NCI-H146 (cell line): ENCODE results near the gene ERC2.

ENCODE experiments used
- DNase-seq: peaks from one replicate; lab custom pipeline; 2025; lab: John Stamatoyannopoulos, UW

Gene ERC2

DNA sequence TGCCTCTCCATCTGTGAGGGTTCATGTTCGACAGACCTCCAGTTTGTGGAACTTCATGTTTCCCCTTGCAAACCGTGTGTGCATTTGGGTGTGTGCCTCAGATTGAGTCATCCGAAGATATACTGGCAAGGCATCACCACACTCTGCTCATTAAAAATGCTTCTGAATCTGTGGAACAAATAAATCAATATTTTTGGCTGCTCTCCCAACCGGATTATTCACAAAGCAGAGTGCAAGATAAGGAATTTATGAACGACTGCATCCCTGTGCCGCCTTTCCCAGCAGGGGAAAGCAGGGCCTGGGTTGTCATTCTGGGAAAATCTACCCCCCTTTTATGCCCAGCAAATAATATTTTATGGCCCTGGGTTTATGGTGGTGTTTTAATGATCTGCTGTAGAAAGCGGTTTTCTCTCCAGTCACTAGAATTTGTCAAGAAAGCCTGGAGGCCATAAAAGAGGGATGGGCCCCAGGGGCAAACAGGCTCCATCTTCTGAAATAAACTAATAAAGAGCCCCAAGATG, 976.9 kb downstream of the ERC2 start:
- DNase-seq = no peak

DNA sequence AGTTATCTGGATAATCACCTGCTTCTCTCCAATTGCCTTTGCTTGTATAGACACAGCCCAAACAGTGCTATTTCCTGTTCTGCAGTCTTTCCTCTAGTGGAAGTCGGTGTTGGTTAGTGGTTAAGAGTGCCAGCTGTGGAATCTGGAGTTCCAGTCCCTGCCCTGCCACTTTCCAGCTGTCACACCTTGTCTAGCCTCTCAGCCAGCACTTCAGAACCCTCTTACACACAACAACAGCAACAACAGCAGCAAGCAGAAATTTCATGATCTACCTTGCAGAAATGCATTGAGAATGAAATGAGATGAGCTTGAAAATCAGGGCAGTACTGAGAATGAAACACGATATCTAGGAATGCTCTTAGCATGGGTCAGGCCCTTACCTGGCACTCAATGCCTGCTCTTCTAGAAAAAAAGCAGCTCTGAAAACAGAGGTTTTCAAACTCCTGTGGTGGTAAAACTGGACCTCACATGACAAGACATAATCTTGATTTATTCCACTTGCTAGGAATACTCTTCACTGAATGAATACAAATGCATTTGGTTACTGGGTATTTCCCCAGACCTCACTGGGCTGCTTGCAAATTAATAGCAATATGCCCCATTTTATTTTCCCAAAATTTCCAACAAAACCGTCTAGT, 977.9 kb downstream of the ERC2 start:
- DNase-seq = no peak

DNA sequence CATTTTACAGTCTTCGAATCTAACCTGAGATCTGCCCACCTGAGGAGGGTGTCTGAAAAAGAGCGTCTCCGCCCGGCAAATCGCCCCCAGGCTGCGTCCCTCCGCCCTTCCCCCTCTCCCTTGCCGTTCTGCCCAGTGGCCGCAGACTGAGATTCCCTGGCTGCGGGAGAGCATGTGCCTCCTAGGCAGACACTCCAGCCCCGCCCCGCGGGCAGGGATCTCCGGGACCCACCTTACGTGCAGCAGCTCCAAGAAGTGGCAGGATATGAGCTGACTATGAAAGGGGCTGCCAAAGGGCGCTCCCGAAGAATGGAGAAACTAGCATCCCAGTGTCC, 978.5 kb downstream of the ERC2 start:
- DNase-seq = peak; percentile 29

DNA sequence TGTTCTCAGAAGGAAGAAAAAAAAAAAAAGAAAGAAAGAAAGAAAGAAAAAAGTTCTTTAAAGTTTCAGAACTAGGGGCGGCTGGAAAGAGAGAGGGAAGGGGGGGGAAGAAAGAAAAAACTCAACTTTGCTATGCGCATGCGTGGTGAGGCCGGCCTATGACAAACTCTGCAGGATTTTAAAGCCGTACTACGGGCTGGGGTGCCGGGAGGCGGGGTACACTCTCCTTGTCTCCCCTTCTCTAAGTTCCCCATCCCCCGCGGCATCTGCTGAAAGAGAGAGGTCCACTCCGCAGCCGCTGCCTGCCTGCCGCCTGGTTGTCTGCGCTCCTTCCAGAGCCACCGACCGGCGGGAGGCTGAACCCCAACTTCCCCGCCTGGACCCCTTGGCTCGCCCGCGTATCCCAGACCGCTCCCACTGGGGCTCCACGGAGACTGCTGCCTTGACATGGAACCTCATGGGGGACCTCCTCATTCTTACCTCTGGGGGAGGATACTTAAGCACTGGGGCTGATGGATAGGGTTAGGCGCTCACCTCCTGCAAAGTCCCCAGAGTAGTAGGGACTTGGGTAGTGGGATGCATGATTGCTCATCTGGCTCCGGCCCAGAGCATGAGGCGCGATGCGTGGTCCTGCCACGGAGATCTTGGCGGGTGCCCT, 979.7 kb downstream of the ERC2 start:
- DNase-seq = no peak

DNA sequence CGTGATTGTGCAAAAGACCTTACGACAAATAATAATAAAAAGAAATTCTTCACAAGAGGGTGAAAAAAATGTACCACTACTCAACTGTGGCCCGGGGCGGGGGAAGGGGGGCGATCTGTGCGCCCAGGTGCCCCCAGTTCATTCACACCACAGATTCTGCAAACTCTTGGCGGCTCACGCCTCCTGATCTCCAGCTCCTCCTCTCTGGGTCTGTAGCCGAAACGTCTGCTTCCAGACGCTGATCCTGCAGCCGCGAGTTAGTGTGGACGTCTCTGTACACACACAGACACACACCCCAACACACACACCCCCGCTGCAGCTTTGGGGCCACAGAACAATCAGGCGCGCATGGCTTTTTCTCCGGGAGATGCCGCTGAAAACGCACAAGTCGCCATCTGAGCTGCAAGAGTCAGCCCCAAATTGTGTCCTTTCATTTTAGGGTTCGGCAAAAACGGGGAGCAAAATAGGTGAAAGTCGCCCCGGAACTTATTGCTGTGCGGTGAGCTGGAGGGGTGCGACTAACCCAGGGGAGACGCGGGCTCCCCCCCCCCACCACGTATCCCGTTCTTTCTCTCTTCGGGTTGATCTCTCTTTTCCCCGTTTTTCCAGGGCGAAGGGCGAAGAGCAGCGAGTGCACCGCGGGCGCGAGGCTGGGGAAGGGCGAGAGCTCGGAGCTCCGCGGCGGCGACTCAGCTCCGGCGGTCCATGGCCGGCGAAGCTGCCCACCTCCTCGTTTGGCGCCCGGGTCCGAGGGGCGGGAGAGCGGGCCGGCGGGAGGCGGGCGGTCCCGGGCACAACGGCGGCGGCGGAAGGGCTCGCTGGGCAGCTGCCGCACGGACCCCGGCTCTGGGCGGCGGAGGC, 980.7 kb downstream of the ERC2 start:
- peak; percentile 54 for DNase-seq

DNA sequence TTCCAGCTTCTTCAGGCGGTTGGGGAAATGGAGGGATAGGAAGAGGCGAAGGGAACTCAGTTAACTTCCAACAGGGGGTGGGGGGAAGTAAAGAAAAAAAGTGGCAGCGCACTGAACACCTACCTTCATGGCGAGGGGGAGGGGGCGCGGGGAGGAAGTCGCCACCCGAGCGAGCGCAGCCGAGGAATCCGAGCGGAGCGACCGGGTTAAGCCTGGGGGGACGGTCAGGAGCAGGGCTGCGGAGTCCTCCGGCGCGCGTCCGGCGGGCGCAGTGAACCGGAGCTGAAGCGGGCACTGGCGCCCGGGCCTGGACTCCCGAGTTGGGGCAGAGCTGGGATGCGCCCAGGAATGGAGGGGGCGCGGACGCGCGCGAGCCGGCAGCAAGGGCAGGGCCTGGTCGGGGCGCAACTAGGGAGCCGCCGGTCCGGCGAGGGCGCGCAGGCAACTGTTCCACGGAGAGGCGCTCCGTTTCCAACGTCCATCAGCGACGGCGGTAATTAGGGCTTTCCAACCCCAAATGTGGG, 981.3 kb downstream of the ERC2 start, which contains the start of gene WNT5A:
Gene WNT5A, minus strand, starts transcription at position 450 of the 524 bp plus-strand sequence. Its CDS starts 321 bp downstream, at position 129.
- peak; percentile 55 for DNase-seq

DNA sequence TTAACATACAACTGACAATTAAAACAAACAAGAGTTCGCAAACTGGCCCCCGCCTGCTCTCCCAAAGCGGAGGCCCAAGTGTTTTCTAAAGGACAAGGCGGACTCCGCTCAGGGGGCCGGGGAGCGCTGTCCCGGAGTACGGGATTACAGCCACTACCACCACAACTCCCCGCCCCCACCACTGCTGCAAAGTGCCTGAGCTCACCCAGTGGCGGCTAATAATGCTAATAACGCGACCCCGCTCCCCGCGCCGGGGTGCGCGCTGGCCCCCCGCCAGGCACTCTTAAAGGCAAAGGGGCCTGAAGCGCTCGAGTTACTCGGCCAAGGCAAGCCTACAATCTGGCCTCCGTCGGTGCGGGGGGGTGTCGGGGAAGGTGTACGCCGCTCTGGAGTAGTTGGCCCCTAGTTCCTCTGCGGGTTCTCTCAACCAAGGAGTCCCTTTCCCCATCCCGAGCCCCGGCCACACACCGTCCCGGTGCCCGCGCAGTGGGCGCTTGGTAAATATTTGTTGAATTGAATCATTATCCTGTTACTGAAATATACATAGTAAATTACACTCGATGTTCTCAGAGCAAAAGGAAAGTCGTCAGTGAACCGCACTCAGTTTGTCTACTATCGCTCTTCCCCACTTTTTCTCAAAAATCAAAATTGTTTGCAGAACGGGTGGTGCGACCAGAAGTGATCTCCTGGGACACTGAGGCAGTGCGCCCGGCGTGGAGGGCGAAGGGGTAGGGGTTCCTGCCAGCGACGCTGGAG, 982.0 kb downstream of the ERC2 start:
- peak; percentile 38 for DNase-seq

DNA sequence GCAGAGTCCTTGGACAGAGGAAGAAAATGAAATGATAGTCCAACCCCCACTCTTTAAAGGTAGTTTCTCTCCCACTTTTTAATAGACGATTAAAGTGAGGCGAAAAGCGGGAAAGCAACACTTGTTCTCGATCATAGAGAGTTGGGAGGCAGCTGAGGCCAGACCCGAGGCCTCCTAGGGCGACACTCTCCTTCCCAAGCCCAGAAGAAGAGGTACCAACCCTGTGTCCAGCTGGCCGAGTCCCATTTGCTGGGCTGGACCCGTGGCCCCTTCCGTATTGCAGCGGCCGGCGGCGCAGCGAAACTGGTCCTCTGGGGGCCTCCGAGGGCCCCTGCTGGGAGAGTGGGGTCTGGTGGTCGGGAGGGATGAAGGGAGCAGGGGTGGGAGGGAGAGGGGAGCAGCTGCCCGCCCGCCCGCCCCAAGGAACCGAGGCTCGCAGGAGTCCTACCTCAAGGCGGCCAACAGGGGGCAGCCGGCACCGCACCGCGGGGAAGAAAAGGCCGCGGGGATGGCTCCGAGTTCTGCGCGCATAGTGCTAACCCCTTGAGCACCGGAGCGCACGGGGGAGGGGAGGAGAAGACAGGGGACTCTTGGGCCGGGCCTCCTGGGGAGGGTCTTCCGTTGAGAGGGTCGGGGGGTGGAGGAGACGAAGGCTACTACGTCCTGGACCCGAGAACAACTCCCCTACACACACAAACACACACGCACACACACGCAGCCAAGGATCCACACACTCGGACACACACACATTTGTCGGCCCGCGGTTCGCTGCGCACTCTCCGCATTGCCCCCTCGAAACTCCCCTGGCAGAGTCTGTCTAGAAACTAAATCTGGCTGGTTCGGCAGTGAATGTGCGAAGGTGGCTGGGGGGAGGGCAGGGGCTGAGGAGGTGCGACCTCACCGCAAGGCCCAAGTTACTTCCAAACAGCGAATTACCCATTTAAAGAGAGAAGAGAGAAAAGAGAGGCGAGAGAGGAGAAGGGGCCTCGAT, 983.2 kb downstream of the ERC2 start:
- peak; percentile 67 for DNase-seq

DNA sequence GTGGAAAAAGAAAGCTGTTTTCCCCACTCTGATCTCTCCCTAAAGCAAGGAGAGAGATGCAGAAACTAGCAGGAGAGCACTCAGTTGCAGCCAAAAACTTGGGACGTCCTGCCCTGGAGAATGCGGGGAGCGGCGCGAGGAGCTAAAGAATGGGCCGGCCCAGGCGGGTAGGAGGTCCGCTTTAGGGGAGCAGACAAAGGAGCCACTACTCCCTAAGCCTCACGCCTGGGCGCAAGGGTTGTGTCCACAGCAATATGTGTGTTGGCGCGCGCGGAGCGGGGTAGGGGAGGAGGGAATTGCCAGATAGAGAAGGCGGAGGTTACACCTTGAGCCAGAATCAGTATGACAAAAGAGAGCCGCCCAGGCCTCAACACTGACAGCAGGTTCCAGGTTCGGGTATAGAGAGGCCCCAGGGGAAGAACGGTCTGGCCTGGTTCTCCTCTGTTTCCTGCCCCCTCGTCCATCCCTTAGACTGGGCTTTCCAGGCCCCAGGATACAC, 984.0 kb downstream of the ERC2 start:
- DNase-seq = no peak

DNA sequence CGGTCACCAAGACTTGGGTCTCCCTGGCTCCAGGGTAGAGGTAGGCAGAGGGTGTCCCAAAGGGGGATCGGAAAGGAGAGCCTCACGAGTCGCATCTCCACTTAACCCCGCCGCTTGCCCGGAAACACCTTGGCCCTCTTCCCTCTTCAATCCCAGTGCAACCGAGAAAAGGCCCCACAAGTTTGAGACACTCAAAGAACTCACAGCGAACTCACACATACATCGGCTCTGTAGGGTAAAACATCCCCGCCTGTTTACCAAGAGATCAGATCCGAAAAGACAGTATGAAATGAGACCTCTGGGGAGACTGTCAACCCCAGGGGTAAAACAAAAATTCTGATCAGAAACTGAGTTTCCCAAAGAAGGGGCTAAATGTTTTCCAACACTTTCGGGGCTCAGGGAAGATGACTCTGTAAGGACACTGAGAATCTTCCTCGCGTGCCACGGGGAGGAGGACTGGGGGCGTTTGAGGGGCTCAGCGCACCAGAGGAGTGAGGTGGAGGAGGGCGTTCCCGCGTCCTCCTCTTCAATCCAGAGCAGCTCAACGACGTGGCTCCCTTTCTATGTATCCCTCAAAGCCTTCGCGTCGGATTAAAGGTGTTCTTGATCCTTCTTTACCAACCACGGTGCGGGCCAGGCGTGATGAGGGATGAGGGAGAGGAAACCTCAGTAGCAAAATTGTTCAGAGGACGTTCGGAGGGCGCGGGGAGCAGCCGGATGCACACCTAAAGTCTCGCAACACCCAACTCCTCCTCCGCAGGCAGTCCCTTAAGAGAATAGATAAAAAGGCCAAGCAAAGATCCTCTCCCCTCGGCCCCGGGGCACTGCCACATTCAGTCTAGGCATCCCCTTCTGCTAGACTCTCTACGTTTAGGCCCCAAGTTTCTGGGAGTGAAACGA, 984.8 kb downstream of the ERC2 start:
- DNase-seq = no peak

DNA sequence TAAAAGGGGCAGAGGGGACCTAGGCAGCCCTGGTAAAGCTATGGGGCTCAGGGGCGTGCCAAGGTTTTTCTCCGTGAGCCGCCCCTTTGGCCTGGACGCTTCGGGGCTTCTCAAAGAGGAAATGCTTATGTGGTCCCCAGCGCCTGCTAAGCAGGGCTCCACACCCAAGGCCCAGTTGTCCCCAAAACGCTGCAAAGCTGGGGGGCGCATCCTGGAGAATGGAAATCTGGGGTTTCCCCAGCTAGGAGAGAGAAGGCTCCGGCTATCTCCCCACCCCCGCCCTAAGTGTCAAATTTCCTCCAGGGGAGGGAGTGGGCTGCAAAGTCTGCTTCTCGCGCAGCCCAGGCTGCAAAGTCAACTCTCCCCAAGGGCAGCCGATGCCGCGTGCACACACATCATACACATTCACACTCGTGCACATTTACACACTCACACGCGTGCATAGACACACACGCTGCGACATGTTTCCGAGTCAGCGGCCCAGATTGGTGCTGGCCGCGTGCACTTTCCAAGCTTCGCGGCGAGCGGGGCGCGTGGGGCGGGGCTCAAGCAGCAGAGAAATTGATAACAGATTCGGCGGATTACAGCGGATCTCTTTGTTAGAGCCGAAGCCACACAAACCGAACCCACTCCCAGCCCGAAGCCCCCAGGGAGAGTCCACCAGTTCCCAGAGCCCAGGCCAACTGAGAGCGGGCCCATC, 985.6 kb downstream of the ERC2 start:
- no peak for DNase-seq

DNA sequence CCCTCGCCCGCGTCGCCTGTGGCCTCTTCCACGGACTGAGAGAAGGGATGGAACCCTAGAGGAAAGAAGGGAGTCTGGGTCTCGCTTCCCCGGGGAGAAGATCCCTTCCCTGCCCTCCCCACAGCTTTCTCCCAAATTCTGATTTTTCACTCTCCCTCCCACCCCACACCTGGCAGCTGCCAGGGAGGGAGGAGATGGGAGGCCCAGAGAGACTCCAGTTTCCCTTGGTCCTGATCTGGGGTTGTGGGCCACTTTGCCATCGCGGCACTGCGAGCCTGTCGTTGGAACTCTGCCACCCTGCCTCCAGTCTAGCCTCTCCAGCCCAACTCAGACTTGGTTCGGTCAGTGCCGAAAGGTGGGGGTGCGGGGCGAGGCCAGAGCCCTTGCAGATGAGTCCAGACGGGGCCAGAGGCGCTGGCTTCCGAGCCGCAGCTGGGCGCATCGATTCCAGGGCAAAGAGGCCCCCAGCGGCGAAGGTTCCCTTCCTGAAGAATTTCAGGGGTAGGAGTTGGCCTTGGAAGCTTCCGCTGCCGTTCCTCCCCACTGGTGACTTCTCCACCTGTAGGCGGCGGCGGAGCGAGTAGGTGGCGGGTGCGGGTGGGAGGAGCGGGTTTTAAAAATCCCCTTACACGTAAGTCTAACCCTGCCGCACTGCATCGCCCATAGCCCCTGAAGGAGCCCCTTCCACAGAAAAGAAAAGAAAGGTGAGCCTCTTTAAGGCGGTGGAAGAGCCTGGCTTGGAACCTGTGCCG, 986.3 kb downstream of the ERC2 start:
- no peak for DNase-seq

DNA sequence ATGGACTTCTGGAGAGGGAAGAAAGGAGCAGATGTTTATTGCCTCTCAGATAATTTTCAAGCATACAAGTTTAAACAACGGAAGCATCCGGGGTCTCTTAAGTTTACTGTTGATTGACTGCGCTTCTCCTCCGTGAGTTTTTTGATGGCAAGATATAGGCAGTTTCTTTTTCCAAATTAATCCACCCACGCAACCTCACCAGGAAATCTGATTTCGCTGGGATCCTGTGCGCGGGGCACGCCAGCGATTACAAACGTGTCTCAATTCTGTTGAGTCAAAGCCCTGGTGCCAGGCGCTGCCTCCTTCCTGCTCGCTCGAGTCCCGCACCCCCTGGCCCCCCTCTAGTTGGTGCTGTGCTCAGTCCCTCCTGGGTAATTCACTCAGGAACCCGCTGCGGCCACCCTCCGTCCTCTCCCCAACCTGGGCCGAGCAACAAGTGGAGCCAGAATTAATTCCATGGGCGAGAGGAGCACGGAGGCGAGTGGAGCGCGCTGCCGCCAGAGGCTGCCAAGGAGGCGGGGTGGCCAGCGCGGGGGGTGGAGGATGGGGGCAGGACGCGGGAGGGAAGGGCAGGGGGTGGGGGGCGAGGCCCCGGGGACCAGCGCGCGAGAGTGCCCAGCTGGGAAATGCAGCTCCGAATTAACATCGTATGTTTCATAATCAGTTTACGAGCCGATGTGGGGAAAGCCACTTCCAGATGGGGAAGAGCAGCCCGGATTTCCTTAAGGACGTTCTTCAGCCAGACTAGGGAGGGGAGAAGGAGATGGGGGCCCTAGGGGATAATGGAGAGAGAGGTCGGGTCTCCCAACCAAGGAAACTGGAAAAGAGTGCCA, 987.1 kb downstream of the ERC2 start:
- DNase-seq = peak; percentile 55

DNA sequence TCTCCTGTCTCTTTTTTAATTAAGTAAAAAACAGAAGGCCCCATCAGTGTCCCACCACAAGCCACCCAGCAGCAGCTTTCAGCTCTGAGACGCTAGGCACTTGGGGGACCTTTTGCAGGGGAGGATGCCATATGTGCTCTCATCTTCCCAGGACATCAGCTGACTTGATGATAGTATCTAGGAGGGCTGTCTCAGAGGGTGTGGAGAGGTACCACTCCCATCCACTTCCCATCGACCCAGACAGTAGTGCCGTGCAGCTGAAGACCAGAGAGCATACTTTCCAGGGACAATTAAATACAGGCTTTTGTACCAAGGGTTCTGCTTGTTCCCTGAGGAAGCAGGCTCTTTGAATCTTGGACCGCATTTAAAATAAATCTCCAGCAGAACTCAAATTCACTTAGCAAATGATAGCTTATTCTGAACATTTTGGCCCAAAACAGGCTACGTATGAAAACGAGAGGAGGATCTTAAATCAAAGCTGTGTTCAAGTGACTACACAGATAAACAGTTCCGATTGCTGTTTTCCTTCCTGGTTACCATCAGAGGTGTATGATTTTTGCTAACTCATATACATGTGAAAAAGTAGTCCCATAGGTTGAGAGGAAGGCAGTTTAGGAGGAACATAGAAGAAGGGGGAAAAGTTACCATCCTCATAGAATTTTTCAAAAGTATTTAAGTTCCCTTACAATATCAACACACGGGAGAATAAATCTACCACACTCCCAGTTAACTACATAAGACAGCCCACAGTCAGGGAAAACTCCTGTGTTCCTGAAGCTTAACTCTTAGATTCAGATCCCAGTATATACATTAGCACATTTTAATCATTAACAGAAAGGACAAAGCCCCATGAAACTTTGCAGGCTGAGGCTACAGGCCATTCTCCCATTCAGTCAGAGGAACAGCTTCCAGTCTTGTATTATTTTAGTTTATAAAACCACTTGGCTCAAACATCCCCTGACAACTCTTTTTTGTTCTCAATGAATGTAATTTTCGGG, 990.7 kb downstream of the ERC2 start:
- no peak for DNase-seq

DNA sequence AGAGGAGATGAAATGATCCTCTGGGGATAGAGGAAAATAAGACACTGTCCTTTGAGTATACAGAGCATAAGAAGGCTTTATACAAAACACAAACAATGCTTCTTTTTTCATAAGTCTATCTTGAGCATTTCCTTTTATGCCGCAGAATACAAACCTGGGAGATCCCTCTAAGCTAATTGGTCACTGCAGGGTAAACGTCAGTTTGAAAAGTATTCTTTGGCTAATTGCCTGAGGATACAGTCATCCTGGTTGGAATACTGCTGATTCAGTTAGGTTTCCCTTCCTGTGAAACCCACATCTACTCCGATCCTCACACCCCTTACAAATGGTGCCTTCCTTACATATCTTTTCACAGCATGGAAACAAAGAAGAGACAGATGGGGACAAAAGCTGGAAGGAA, 991.8 kb downstream of the ERC2 start:
- DNase-seq = no peak

DNA sequence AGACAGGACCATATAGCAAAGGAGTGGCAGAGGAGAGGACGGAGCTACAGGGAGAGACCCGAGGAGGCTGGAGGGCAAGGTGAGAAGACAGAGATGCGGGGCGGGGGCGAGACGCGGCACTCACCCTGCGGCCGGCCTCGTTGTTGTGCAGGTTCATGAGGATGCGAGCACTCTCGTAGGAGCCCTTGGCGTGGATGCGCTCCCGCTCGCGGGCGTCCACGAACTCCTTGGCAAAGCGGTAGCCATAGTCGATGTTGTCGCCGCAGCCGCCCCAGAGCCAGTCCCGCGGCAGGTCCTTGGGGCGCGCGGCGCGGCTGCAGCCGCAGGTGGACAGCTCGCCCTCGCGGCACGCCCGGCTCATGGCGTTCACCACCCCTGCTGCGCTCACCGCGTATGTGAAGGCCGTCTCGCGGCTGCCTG, 994.0 kb downstream of the ERC2 start:
- no peak for DNase-seq
